Chondrocyte (in vitro differentiated cells): ENCODE results near the gene PDE11A. TPM values are rescaled to one million over a fixed set of nuclear protein-coding genes. Genes with fewer than 3 reads are reported as not detected.

Experiments used
- DNase-seq: peaks from one replicate; pipeline ENCODE4 v3.0.0; 2021; ENCODE audit warnings: mixed read lengths, low spot score
- H3K27ac Mint-ChIP-seq: one replicate; pipeline ENCODE4 v1.8.0; 2021; ENCODE audit warnings: mild to moderate bottlenecking, moderate library complexity, mixed read lengths; ENCODE audit not compliant: unreplicated experiment
- H3K27me3 Mint-ChIP-seq: 2 replicates; pipeline ENCODE4 v1.8.0; 2021; ENCODE audit warnings: low read depth, mixed read lengths
- H3K36me3 Mint-ChIP-seq: 2 replicates; pipeline ENCODE4 v1.8.0; 2021; ENCODE audit warnings: low read depth, mixed read lengths
- H3K4me1 Mint-ChIP-seq: 2 replicates; pipeline ENCODE4 v1.8.0; 2021; ENCODE audit warnings: low read depth, mild to moderate bottlenecking, mixed read lengths
- H3K4me3 Mint-ChIP-seq: one replicate; pipeline ENCODE4 v1.8.0; 2021; ENCODE audit warnings: mild to moderate bottlenecking, moderate library complexity, mixed read lengths; ENCODE audit not compliant: unreplicated experiment
- H3K9me3 Mint-ChIP-seq: 2 replicates; pipeline ENCODE4 v1.8.0; 2021; ENCODE audit warnings: low read depth, mixed read lengths
- total RNA-seq: library from RNA; stranded (reverse); gene quantifications from 3 replicates; pipeline ENCODE4 v1.2.1, GENCODE V29; 2021
- TF ChIP-seq, protein P1 (sequence below): fragments of 200-600 bp; sonication (generic); IDR thresholded peaks from 2 replicates; pipeline ENCODE4 v1.5.0; 2021; ENCODE audit warnings: antibody characterized with exemption, mild to moderate bottlenecking, moderate library complexity

PDE11A gene
- total RNA-seq, 1 donor from 2014 or later: 2.1 TPM

DNA sequence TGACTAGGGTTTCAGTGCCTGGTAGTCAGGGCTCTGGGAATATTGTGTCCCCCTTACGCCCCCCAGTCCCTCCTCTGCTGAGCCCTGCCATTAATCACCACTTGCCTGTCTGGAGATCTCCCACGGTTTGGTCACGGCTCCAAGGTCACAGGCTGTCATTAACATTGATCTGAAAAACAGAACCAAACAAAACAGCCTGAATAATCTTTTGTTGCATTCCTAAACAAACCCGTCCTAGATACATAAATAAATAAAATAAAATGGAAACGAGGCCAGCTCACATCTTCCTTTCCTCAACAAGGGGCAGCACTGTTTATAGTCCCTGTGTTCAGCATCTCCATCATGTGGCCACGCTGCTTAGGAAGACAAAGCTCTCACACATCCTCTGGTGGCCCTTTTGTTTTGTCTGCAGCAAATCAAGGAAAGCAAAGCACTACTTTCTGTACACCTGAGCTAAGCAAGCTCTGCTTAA lies 397.2 kb downstream of the PDE11A start:
- TF ChIP-seq, protein P1, sequence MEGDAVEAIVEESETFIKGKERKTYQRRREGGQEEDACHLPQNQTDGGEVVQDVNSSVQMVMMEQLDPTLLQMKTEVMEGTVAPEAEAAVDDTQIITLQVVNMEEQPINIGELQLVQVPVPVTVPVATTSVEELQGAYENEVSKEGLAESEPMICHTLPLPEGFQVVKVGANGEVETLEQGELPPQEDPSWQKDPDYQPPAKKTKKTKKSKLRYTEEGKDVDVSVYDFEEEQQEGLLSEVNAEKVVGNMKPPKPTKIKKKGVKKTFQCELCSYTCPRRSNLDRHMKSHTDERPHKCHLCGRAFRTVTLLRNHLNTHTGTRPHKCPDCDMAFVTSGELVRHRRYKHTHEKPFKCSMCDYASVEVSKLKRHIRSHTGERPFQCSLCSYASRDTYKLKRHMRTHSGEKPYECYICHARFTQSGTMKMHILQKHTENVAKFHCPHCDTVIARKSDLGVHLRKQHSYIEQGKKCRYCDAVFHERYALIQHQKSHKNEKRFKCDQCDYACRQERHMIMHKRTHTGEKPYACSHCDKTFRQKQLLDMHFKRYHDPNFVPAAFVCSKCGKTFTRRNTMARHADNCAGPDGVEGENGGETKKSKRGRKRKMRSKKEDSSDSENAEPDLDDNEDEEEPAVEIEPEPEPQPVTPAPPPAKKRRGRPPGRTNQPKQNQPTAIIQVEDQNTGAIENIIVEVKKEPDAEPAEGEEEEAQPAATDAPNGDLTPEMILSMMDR: no peak
- H3K27ac Mint-ChIP-seq: no peak overlapping the region
- H3K9me3 Mint-ChIP-seq: no peaks in the 10 kb centered on the region
- H3K27me3 Mint-ChIP-seq: peaks cover 8% of the 10 kb centered on the region
- DNase-seq: no peak
- H3K36me3 Mint-ChIP-seq: no peaks in the 10 kb centered on the region
- no peak overlapping the region for H3K4me3 Mint-ChIP-seq
- no peaks in the 10 kb centered on the region for H3K4me1 Mint-ChIP-seq

DNA sequence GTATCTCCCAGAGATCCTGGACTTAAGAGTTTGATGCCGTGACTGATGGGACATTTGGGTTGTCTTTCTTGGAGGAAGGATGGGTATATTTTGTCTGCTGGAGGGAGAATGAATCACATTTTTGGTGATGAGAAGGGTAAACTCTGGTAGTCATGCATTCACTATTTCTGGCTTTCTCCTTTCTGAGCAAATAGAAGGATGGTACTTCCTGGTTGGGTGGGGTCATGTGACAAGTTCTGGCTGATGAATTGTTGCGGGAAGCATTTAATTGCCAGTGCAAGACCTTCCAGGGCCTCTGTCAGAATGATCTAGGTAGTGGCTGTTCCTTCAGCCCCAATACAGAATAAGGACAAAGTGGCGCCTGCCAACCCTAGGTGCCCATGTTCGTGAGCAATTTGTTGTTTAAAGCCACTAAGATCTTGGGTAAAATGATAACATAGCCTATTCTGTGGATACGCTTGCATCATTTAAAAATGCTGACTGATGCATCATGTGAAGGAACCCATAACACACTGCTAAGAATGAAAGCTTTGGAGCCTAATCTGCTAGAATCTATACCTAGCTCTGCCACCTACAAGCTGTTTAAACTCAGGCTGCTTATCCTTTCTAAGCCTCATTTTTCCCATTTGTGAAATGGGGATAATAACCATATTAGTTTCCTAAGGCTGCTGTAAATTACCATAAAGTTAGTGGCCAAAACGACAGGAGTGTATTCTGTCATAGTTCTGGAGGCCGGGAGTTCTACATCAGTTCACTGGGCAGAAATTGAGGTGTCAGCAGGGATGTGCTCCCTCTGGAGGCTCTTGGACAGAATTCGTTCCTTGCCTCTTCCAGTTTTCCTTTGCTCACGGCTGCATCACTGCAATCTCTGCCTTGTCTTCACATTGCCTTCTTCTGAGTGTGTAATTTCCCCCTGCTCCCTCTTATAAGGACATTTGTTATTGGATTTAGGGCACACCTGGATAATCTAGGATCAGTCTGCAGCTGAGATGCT lies 398.7 kb downstream of the PDE11A start:
- peaks cover 8% of the 10 kb centered on the region for H3K27me3 Mint-ChIP-seq
- H3K9me3 Mint-ChIP-seq: no peaks in the 10 kb centered on the region
- TF ChIP-seq, protein P1: peak; percentile 20
- no peaks in the 10 kb centered on the region for H3K36me3 Mint-ChIP-seq
- H3K4me3 Mint-ChIP-seq: no peak overlapping the region
- no peak for DNase-seq
- H3K27ac Mint-ChIP-seq: no peak overlapping the region
- no peaks in the 10 kb centered on the region for H3K4me1 Mint-ChIP-seq

DNA sequence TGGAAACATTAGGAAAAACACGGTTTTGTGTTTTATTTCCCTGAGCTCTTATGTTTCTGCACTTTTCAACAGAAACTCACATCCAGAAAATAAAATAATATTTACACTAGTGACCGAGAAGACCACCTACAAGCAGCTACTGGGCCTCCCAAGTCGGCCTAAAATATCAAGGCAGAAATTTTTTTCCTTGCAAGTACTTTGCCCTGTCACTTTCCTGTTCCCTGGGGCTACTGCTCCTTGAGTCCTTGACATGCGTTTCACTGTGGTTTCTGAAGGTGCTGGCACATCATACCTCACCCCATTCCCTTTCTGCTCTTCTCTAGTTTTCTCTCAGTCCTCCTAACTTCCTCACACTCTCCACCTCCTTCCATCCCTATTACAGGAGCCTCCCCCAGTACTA lies 400.9 kb downstream of the PDE11A start:
- H3K36me3 Mint-ChIP-seq: no peaks in the 10 kb centered on the region
- TF ChIP-seq, protein P1: no peak
- no peak for DNase-seq
- H3K27me3 Mint-ChIP-seq: peaks cover 2% of the 10 kb centered on the region
- H3K4me1 Mint-ChIP-seq: no peaks in the 10 kb centered on the region
- H3K9me3 Mint-ChIP-seq: no peaks in the 10 kb centered on the region
- no peak overlapping the region for H3K27ac Mint-ChIP-seq
- no peak overlapping the region for H3K4me3 Mint-ChIP-seq

DNA sequence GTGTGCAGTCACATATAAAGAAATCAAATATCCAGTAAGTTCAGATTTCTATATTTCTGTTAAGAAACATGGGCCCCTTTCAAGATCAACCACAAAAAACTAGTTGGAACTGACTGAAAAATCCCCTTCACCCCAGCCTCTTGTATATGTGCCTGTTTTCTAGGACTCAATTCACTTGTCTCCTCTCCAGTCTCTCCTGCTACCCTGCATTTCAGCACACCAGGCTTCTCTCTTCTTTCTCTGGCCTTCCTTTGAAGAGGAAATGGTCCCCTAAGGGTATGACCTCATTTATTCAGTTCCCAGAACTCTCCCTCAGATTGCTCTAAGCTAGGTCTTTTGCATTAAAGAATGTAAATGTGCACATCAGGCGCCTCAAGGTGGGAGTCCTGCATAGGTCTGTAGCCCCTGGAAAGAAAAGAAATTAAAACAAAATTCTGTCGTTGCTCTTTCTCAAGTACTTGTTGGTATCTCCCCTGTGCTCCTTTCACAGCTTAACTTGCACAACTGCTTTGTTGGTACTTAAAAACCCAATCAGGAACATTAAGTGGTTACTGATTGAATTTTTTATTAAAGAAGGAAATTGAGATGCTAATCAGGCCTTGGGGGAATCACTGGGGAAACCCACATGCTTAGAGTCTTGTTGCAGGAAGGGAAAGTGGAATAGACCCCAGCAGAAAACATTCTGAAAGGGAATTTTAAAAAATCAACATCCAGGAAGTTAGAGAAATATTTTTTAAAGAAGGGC lies 401.6 kb downstream of the PDE11A start:
- no peak for DNase-seq
- no peak overlapping the region for H3K27ac Mint-ChIP-seq
- no peaks in the 10 kb centered on the region for H3K27me3 Mint-ChIP-seq
- TF ChIP-seq, protein P1: no peak
- H3K9me3 Mint-ChIP-seq: no peaks in the 10 kb centered on the region
- no peaks in the 10 kb centered on the region for H3K36me3 Mint-ChIP-seq
- H3K4me1 Mint-ChIP-seq: no peaks in the 10 kb centered on the region
- no peak overlapping the region for H3K4me3 Mint-ChIP-seq

GRCh38 chr2:177669625-177670330 lies 402.8 kb downstream of the PDE11A start:
- Mint-ChIP-seq H3K9me3 (no peaks in the 10 kb centered on the region), H3K4me3 (no peak overlapping the region), H3K36me3 (no peaks in the 10 kb centered on the region), H3K4me1 (no peaks in the 10 kb centered on the region), H3K27me3 (no peaks in the 10 kb centered on the region), H3K27ac (no peak overlapping the region)
- TF ChIP-seq, protein P1: no peak
- no peak for DNase-seq
